SK-N-SH (cell line): ENCODE data around the gene KRTAP5-4. TPM values are rescaled to one million over a fixed set of nuclear protein-coding genes. Genes with fewer than 3 reads are reported as not detected.
A peak's percentile ranks its signal among the peaks of the same experiment; 100 is the strongest.

Experiments used
- CTCF ChIA-PET: fragments of 300-600, 350-600 bp; formaldehyde crosslinking; extraction: SDS; loops from one replicate; lab custom pipeline; 2021; lab: Yijun Ruan, JAX
- POLR2A ChIA-PET: fragments of 350-600 bp; sonication (Branson Sonifier 250); formaldehyde crosslinking; extraction: SDS; loops from one replicate; lab custom pipeline; 2020; ENCODE audit warnings: antibody characterized with exemption, inconsistent platforms; lab: Yijun Ruan, JAX
- DNase-seq: peaks from one replicate; pipeline ENCODE4 v3.0.0; 2012
- H2AFZ ChIP-seq: fragments of 200-600 bp; sonication (generic); 2 replicates; pipeline ENCODE4 v1.8.1; 2016; ENCODE audit warnings: antibody characterized with exemption, mild to moderate bottlenecking, low read depth
- H3F3A ChIP-seq: fragments of 200-600 bp; sonication (generic); replicated peaks from 2 replicates; pipeline ENCODE3; 2016; ENCODE audit warnings: antibody characterized with exemption, mild to moderate bottlenecking; ENCODE audit not compliant: insufficient read depth
- H3K27ac ChIP-seq, 2 experiments: fragments of 200-500 bp in 1 of 2; fragments of 200-600 bp in 1 of 2; sonication (Bioruptor generic) in 1 of 2; sonication (generic), shearing (Covaris generic) in 1 of 2; 2 replicates each; pipeline versions ENCODE4 v1.5.1 to v1.6.1; 2014 to 2016; ENCODE audit warnings: low read depth in 2 of 2, inconsistent platforms in 1 of 2, low read length in 1 of 2, mild to moderate bottlenecking in 1 of 2, mixed read lengths in 1 of 2
- H3K27me3 ChIP-seq: fragments of 200-600 bp; sonication (generic), shearing (Covaris generic); 2 replicates; pipeline ENCODE4 v1.6.1; 2016; ENCODE audit warnings: mixed run types; ENCODE audit not compliant: insufficient read depth
- H3K36me3 ChIP-seq, 2 experiments: fragments of 200-500 bp in 1 of 2; fragments of 200-600 bp in 1 of 2; sonication (Bioruptor generic) in 1 of 2; sonication (generic) in 1 of 2; replicated peaks in 1 of 2; 2 replicates each; pipeline versions ENCODE3 to v1.5.1; 2014 to 2016; ENCODE audit warnings: low read length in 1 of 2, mild to moderate bottlenecking in 1 of 2; ENCODE audit not compliant: insufficient read depth in 2 of 2, control insufficient read depth in 1 of 2
- H3K4me1 ChIP-seq, 2 experiments: fragments of 200-500 bp in 1 of 2; fragments of 200-600 bp in 1 of 2; sonication (Bioruptor generic) in 1 of 2; sonication (generic), shearing (Covaris generic) in 1 of 2; 2 replicates each; pipeline versions ENCODE4 v1.5.1 to v1.6.1; 2014 to 2016; ENCODE audit warnings: low read depth in 1 of 2, low read length in 1 of 2, mixed run types in 1 of 2; ENCODE audit not compliant: insufficient read depth in 2 of 2, control insufficient read depth in 1 of 2
- H3K4me2 ChIP-seq: fragments of 200-600 bp; sonication (generic), shearing (Covaris generic); 2 replicates; pipeline ENCODE4 v1.6.1; 2017; ENCODE audit warnings: mixed run types
- H3K4me3 ChIP-seq, 2 experiments: fragments of 200-500 bp in 1 of 2; fragments of 200-600 bp in 1 of 2; sonication (Bioruptor generic) in 1 of 2; sonication (generic), shearing (Covaris generic) in 1 of 2; 2 replicates each; pipeline versions ENCODE4 v1.5.1 to v1.8.1; 2014 to 2016; ENCODE audit warnings: low read depth in 2 of 2, inconsistent platforms in 1 of 2, low read length in 1 of 2, mild to moderate bottlenecking in 1 of 2, mixed read lengths in 1 of 2, moderate library complexity in 1 of 2
- H3K79me2 ChIP-seq: fragments of 200-600 bp; sonication (generic); 2 replicates; pipeline ENCODE4 v1.8.1; 2017; ENCODE audit warnings: mild to moderate bottlenecking; ENCODE audit not compliant: insufficient read depth
- H3K9ac ChIP-seq: fragments of 200-600 bp; sonication (generic); 2 replicates; pipeline ENCODE4 v1.6.1; 2017; ENCODE audit warnings: mixed run types
- H3K9me2 ChIP-seq: fragments of 200-600 bp; sonication (generic); 2 replicates; pipeline ENCODE4 v1.6.1; 2017; ENCODE audit warnings: mixed run types
- H3K9me3 ChIP-seq: fragments of 200-600 bp; sonication (generic); 2 replicates; pipeline ENCODE4 v1.6.1; 2017; ENCODE audit warnings: mixed run types, mild to moderate bottlenecking, moderate library complexity
- H4K20me1 ChIP-seq: fragments of 200-600 bp; sonication (generic); 2 replicates; pipeline ENCODE4 v1.6.1; 2017; ENCODE audit warnings: mild to moderate bottlenecking, mixed run types; ENCODE audit not compliant: insufficient read depth
- EP300 ChIP-seq, 2 experiments: IDR thresholded peaks; 2 replicates each; pipeline versions ENCODE4 v1.4.0 to v1.6.1; 2012; ENCODE audit warnings: borderline replicate concordance in 1 of 2, low read depth in 1 of 2, low read length in 1 of 2
- GABPA ChIP-seq: IDR thresholded peaks from 2 replicates; pipeline ENCODE4 v1.4.0; 2012; ENCODE audit warnings: low read depth, mild to moderate bottlenecking
- MEF2A ChIP-seq: IDR thresholded peaks from 2 replicates; pipeline ENCODE4 v1.4.0; 2012; ENCODE audit warnings: low read depth, borderline replicate concordance
- MXI1 ChIP-seq: IDR thresholded peaks from 2 replicates; pipeline ENCODE4 v1.6.1; 2012; ENCODE audit warnings: mild to moderate bottlenecking, low read depth, low read length, improper control_type of control experiment
- NFIC ChIP-seq: IDR thresholded peaks from 2 replicates; pipeline ENCODE4 v1.4.0; 2012; ENCODE audit warnings: borderline replicate concordance
- NRF1 ChIP-seq: IDR thresholded peaks from 2 replicates; pipeline ENCODE4 v1.6.1; 2012; ENCODE audit warnings: low read depth, mild to moderate bottlenecking, low read length
- RFX5 ChIP-seq: IDR thresholded peaks from 2 replicates; pipeline ENCODE4 v1.6.1; 2012; ENCODE audit warnings: mild to moderate bottlenecking, improper control_type of control experiment, low read length
- RXRA ChIP-seq: IDR thresholded peaks from 2 replicates; pipeline ENCODE4 v1.4.0; 2012; ENCODE audit warnings: low read depth, mild to moderate bottlenecking, borderline replicate concordance
- SIN3A ChIP-seq: IDR thresholded peaks from 2 replicates; pipeline ENCODE4 v1.6.1; 2012; ENCODE audit warnings: low read depth, mild to moderate bottlenecking, low read length, moderate library complexity, borderline replicate concordance
- SMC3 ChIP-seq: IDR thresholded peaks from 2 replicates; pipeline ENCODE4 v1.6.1; 2012; ENCODE audit warnings: low read depth, low read length, improper control_type of control experiment
- TAF1 ChIP-seq: IDR thresholded peaks from 2 replicates; pipeline ENCODE4 v1.6.1; 2012; ENCODE audit warnings: low read depth, mild to moderate bottlenecking, low read length, moderate library complexity, borderline replicate concordance
- TCF12 ChIP-seq: IDR thresholded peaks from 2 replicates; pipeline ENCODE4 v1.4.0; 2012
- WGBS: methylation state at CpG from one replicate; pipeline ENCODE4 v1.1.6; 2017; ENCODE audit warnings: low lambda C conversion rate; 5-methylcytosine and 5-hydroxymethylcytosine counted together
- polyA plus RNA-seq, 3 experiments: library from polyadenylated mRNA; depleted of rRNA; stranded (reverse); fragments of >200 nt; gene quantifications; 2 replicates each; pipeline ENCODE4 v1.2.3, GENCODE V29; 2012
- TF ChIP-seq, protein P1 (sequence below): IDR thresholded peaks from 2 replicates; pipeline ENCODE4; 2012
- TF ChIP-seq, protein P2 (sequence below): IDR thresholded peaks from 2 replicates; pipeline ENCODE4 v1.4.0; 2012; ENCODE audit warnings: low read depth
- TF ChIP-seq, protein P3 (sequence below): IDR thresholded peaks from 2 replicates; pipeline ENCODE4 v1.6.1; 2012; ENCODE audit warnings: mild to moderate bottlenecking, low read depth, low read length, moderate library complexity

KRTAP5-4 gene
- polyA plus RNA-seq, 1 of the 3 experiments (the other 2 are of a cell fraction) = not detected

DNA sequence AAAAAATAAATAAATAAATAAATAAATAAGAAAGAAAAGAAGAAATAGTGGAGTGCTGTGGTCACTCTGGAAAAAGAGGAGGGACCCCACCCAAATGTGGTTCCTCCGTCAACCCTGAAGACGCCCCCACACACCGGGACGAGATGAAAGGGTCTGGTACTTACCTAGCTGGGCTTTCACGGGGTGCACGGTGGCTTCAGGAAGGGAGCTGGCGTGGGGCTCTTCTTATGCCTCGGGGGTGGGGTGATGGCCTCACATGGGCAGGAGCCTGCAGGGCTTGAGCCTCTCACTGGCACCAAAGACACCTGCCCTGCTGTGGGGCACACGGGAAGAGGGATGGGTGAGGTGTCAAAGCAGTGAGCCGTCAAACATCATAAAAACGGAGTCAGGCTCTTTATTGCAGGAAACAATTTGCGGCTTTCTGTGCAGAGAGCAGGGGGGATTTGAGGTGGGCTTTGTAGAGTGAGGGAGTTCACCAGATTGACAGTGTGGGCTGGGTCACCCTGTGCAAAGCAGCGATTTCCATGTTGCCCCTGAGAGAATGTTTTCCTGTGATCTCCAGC, 47.1 kb upstream of the KRTAP5-4 start:
- no peaks in the 10 kb centered on the region for H3K9me2 ChIP-seq
- no peak for TF ChIP-seq RXRA
- TF ChIP-seq SIN3A = no peak
- no peak for TF ChIP-seq SMC3
- TF ChIP-seq RFX5 = no peak
- TF ChIP-seq NFIC = no peak
- no peak for TF ChIP-seq EP300 (IDR thresholded peaks at IDR 0.05; ENCODE audit: borderline replicate concordance in 1 of 2, low read depth in 1 of 2, low read length in 1 of 2)
- no peak for TF ChIP-seq MEF2A
- TF ChIP-seq, protein P1, sequence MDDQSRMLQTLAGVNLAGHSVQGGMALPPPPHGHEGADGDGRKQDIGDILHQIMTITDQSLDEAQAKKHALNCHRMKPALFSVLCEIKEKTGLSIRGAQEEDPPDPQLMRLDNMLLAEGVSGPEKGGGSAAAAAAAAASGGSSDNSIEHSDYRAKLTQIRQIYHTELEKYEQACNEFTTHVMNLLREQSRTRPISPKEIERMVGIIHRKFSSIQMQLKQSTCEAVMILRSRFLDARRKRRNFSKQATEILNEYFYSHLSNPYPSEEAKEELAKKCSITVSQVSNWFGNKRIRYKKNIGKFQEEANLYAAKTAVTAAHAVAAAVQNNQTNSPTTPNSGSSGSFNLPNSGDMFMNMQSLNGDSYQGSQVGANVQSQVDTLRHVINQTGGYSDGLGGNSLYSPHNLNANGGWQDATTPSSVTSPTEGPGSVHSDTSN = no peak
- TF ChIP-seq, protein P2, sequence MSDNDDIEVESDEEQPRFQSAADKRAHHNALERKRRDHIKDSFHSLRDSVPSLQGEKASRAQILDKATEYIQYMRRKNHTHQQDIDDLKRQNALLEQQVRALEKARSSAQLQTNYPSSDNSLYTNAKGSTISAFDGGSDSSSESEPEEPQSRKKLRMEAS = no peak
- TF ChIP-seq TCF12 = no peak
- no peak for TF ChIP-seq NRF1
- TF ChIP-seq MXI1 = no peak
- no peak for TF ChIP-seq TAF1
- no peak for TF ChIP-seq GABPA
- TF ChIP-seq, protein P3, sequence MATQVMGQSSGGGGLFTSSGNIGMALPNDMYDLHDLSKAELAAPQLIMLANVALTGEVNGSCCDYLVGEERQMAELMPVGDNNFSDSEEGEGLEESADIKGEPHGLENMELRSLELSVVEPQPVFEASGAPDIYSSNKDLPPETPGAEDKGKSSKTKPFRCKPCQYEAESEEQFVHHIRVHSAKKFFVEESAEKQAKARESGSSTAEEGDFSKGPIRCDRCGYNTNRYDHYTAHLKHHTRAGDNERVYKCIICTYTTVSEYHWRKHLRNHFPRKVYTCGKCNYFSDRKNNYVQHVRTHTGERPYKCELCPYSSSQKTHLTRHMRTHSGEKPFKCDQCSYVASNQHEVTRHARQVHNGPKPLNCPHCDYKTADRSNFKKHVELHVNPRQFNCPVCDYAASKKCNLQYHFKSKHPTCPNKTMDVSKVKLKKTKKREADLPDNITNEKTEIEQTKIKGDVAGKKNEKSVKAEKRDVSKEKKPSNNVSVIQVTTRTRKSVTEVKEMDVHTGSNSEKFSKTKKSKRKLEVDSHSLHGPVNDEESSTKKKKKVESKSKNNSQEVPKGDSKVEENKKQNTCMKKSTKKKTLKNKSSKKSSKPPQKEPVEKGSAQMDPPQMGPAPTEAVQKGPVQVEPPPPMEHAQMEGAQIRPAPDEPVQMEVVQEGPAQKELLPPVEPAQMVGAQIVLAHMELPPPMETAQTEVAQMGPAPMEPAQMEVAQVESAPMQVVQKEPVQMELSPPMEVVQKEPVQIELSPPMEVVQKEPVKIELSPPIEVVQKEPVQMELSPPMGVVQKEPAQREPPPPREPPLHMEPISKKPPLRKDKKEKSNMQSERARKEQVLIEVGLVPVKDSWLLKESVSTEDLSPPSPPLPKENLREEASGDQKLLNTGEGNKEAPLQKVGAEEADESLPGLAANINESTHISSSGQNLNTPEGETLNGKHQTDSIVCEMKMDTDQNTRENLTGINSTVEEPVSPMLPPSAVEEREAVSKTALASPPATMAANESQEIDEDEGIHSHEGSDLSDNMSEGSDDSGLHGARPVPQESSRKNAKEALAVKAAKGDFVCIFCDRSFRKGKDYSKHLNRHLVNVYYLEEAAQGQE = no peak
- no peak overlapping the region for H3K27ac ChIP-seq
- H4K20me1 ChIP-seq = no peaks in the 10 kb centered on the region
- no peak overlapping the region for H3K9ac ChIP-seq
- H3K4me2 ChIP-seq = no peak overlapping the region
- H2AFZ ChIP-seq = no peak overlapping the region
- no peaks in the 10 kb centered on the region for H3F3A ChIP-seq
- ChIA-PET POLR2A (no interaction called here), CTCF (interaction anchor here (5.2 to 14.1 kb wide), 2 partner anchors 15 to 24 kb away, joined by 28 to 101 read pairs; no protein-coding TSS in a partner anchor)
- no peaks in the 10 kb centered on the region for H3K9me3 ChIP-seq
- no peaks in the 10 kb centered on the region; the same call in 1 of the 2 replicates for H3K27me3 ChIP-seq
- H3K4me1 ChIP-seq = no peaks in the 10 kb centered on the region; a peak in 1 of 4 replicates
- WGBS = 47% methylated on average over 13 of the region's 13 CpGs
- no peaks in the 10 kb centered on the region for H3K79me2 ChIP-seq
- no peaks in the 10 kb centered on the region for H3K36me3 ChIP-seq
- H3K4me3 ChIP-seq = no peak overlapping the region
- DNase-seq = peak; percentile 30
